Immature natural killer cell (primary cell): Measurements from ENCODE around the gene AGPAT2. TPM values are rescaled to one million over a fixed set of nuclear protein-coding genes. Genes with fewer than 3 reads are reported as not detected.

Source experiments
- DNase-seq, 3 donors: peaks; one replicate each; pipeline ENCODE4 v3.0.0; 2022; ENCODE audit warnings: mixed read lengths in 1 of 3
- H3K27ac Mint-ChIP-seq, 6 donors: one replicate each; pipeline ENCODE4 v1.8.0; 2020; ENCODE audit warnings: mixed read lengths in 6 of 6, mild to moderate bottlenecking in 5 of 6, inconsistent platforms in 4 of 6, moderate library complexity in 3 of 6
- H3K27me3 Mint-ChIP-seq, 3 donors: one replicate each; pipeline ENCODE4 v1.8.0; 2020 to 2021; ENCODE audit warnings: low read depth in 3 of 3, mild to moderate bottlenecking in 3 of 3, mixed read lengths in 3 of 3, moderate library complexity in 3 of 3, inconsistent platforms in 1 of 3
- H3K36me3 Mint-ChIP-seq, 3 donors: one replicate each; pipeline ENCODE4 v1.8.0; 2020; ENCODE audit warnings: mixed read lengths in 3 of 3, inconsistent platforms in 2 of 3, mild to moderate bottlenecking in 2 of 3
- H3K4me1 Mint-ChIP-seq, 2 donors: one replicate each; pipeline ENCODE4 v1.8.0; 2020; ENCODE audit warnings: inconsistent platforms in 2 of 2, mild to moderate bottlenecking in 2 of 2, mixed read lengths in 2 of 2, moderate library complexity in 1 of 2
- H3K4me3 Mint-ChIP-seq, 5 donors: one replicate each; pipeline ENCODE4 v1.8.0; 2020; ENCODE audit warnings: mild to moderate bottlenecking in 5 of 5, mixed read lengths in 5 of 5, inconsistent platforms in 3 of 5, moderate library complexity in 3 of 5
- H3K9me3 Mint-ChIP-seq, 6 donors: one replicate each; pipeline ENCODE4 v1.8.0; 2020; ENCODE audit warnings: mild to moderate bottlenecking in 6 of 6, mixed read lengths in 6 of 6, inconsistent platforms in 4 of 6, moderate library complexity in 3 of 6
- polyA plus RNA-seq, 3 donors: library from polyadenylated mRNA; unstranded; fragments of 300-500 nt; fragmentation: Illumina TruSeq; gene quantifications; one replicate each; pipeline ENCODE4 v1.2.3, GENCODE V29; 2021

AGPAT2 gene
- 10 to 100 TPM; 34.0 to 40.9 (median 35.2) TPM for polyA plus RNA-seq

GRCh38 chr9:136686794-136687711 is at the start of gene AGPAT2:
Gene AGPAT2 (minus strand): TSS chr9:136687457. CDS start chr9:136687357, 100 bp downstream.
- Mint-ChIP-seq H3K4me1 (peaks cover 0 to 4% of the 10 kb centered on the region in 2 donors), H3K27ac (peak within 1 kb of the TSS in 1 of 6 donors; percentile 45), H3K9me3 (no peaks in the 10 kb centered on the region), H3K27me3 (no peaks in the 10 kb centered on the region), H3K4me3 (peak within 1 kb of the TSS; percentile 76 to 84 (median 79)), H3K36me3 (no peaks in the 10 kb centered on the region)
- DNase-seq = peak; percentile 43 to 55 (median 48)

GRCh38 chr9:136735812-136736480 is 48.7 kb upstream of the AGPAT2 start:
- no peak overlapping the region for H3K27ac Mint-ChIP-seq
- H3K4me1 Mint-ChIP-seq = no peaks in the 10 kb centered on the region
- no peak for DNase-seq
- peaks cover 0 to 4% (median 2%) of the 10 kb centered on the region in 3 donors for H3K27me3 Mint-ChIP-seq
- H3K4me3 Mint-ChIP-seq = no peak overlapping the region
- no peaks in the 10 kb centered on the region for H3K36me3 Mint-ChIP-seq
- H3K9me3 Mint-ChIP-seq = no peaks in the 10 kb centered on the region

GRCh38 chr9:136734837-136735496 is 47.7 kb upstream of the AGPAT2 start:
- Mint-ChIP-seq H3K36me3 (no peaks in the 10 kb centered on the region), H3K4me1 (no peaks in the 10 kb centered on the region), H3K27ac (no peak overlapping the region), H3K9me3 (no peaks in the 10 kb centered on the region), H3K27me3 (peaks cover 0 to 8% (median 0%) of the 10 kb centered on the region in 3 donors), H3K4me3 (no peak overlapping the region)
- no peak for DNase-seq

- Mint-ChIP-seq H3K36me3 (no peaks in the 10 kb centered on the region), H3K9me3 (no peaks in the 10 kb centered on the region), H3K4me1 (no peaks in the 10 kb centered on the region), H3K4me3 (no peak overlapping the region), H3K27me3 (peaks cover 0 to 8% (median 2%) of the 10 kb centered on the region in 3 donors), H3K27ac (no peak overlapping the region)
- no peak for DNase-seq
Measured at GRCh38 chr9:136733611-136734010, 46.4 kb upstream of the AGPAT2 start.

GRCh38 chr9:136732444-136733178 is 45.4 kb upstream of the AGPAT2 start:
- Mint-ChIP-seq H3K4me3 (no peak overlapping the region), H3K27me3 (peaks cover 3 to 8% (median 7%) of the 10 kb centered on the region in 3 donors), H3K4me1 (peaks cover under 1 to 1% of the 10 kb centered on the region in 2 donors), H3K27ac (no peak overlapping the region), H3K36me3 (no peaks in the 10 kb centered on the region), H3K9me3 (no peaks in the 10 kb centered on the region)
- DNase-seq = no peak

- peak overlapping the region; percentile 7 to 41 (median 38) for H3K4me3 Mint-ChIP-seq
- H3K27me3 Mint-ChIP-seq = peaks cover 13 to 20% (median 15%) of the 10 kb centered on the region in 3 donors
- peaks cover 14 to 20% of the 10 kb centered on the region in 2 donors for H3K4me1 Mint-ChIP-seq
- H3K36me3 Mint-ChIP-seq = peaks cover 3 to 5% (median 4%) of the 10 kb centered on the region in 3 donors
- H3K9me3 Mint-ChIP-seq = no peaks in the 10 kb centered on the region
- DNase-seq = no peak
- peak overlapping the region in 1 of 6 donors; percentile 30 for H3K27ac Mint-ChIP-seq
Measured at GRCh38 chr9:136729926-136730325, 42.7 kb upstream of the AGPAT2 start.

- no peak for DNase-seq
- H3K4me3 Mint-ChIP-seq = peak overlapping the region; percentile 26 to 46 (median 38)
- H3K36me3 Mint-ChIP-seq = peaks cover 6 to 10% (median 7%) of the 10 kb centered on the region in 3 donors
- no peaks in the 10 kb centered on the region for H3K9me3 Mint-ChIP-seq
- H3K27ac Mint-ChIP-seq = peak overlapping the region in 1 of 6 donors; percentile 30
- H3K27me3 Mint-ChIP-seq = peaks cover 13 to 20% (median 15%) of the 10 kb centered on the region in 3 donors
- H3K4me1 Mint-ChIP-seq = peaks cover 18 to 25% of the 10 kb centered on the region in 2 donors
Measured at GRCh38 chr9:136729144-136729543, 41.9 kb upstream of the AGPAT2 start.

- no peak for DNase-seq
- H3K27ac Mint-ChIP-seq = no peak overlapping the region
Measured at GRCh38 chr9:136728548-136729123, 41.4 kb upstream of the AGPAT2 start.

GRCh38 chr9:136728080-136728547 is 40.9 kb upstream of the AGPAT2 start:
- Mint-ChIP-seq H3K27me3 (peaks cover 13 to 20% (median 17%) of the 10 kb centered on the region in 3 donors), H3K9me3 (no peaks in the 10 kb centered on the region), H3K36me3 (peaks cover 6 to 17% (median 7%) of the 10 kb centered on the region in 3 donors), H3K27ac (peak overlapping the region in 1 of 6 donors; percentile 89), H3K4me1 (peaks cover 20 to 25% of the 10 kb centered on the region in 2 donors), H3K4me3 (peak overlapping the region; percentile 55 to 94 (median 62))
- peak; percentile 87 to 93 (median 88) for DNase-seq

More at GRCh38 chr9:136728548-136729123, 41.4 kb upstream of the AGPAT2 start:
- peak overlapping the region in 3 of 5 donors; percentile 7 to 55 (median 38) for H3K4me3 Mint-ChIP-seq
- no peaks in the 10 kb centered on the region for H3K9me3 Mint-ChIP-seq
- peaks cover 20 to 25% of the 10 kb centered on the region in 2 donors for H3K4me1 Mint-ChIP-seq
- H3K27me3 Mint-ChIP-seq = peaks cover 13 to 20% (median 17%) of the 10 kb centered on the region in 3 donors
- peaks cover 6 to 15% (median 7%) of the 10 kb centered on the region in 3 donors for H3K36me3 Mint-ChIP-seq

- H3K9me3 Mint-ChIP-seq = no peaks in the 10 kb centered on the region
- H3K36me3 Mint-ChIP-seq = peaks cover 6 to 17% (median 7%) of the 10 kb centered on the region in 3 donors
Measured at GRCh38 chr9:136726631-136727191, 39.5 kb upstream of the AGPAT2 start.

GRCh38 chr9:136726118-136726517 is 38.9 kb upstream of the AGPAT2 start:
- Mint-ChIP-seq H3K4me3 (peak overlapping the region; percentile 88 to 97 (median 92)), H3K36me3 (peaks cover 7 to 17% (median 8%) of the 10 kb centered on the region in 3 donors), H3K27ac (peak overlapping the region in 4 of 6 donors; percentile 81 to 93 (median 87)), H3K4me1 (peaks cover 21 to 25% of the 10 kb centered on the region in 2 donors), H3K9me3 (no peaks in the 10 kb centered on the region), H3K27me3 (peaks cover 13 to 20% (median 13%) of the 10 kb centered on the region in 3 donors)
- no peak for DNase-seq

More at GRCh38 chr9:136726631-136727191, 39.5 kb upstream of the AGPAT2 start:
- peak in 2 of 3 donors; percentile 21 to 44 for DNase-seq
- H3K27ac Mint-ChIP-seq = peak overlapping the region; percentile 81 to 93 (median 88)
- H3K4me3 Mint-ChIP-seq = peak overlapping the region; percentile 88 to 97 (median 92)
- H3K27me3 Mint-ChIP-seq = peaks cover 13 to 20% (median 16%) of the 10 kb centered on the region in 3 donors
- peaks cover 20 to 25% of the 10 kb centered on the region in 2 donors for H3K4me1 Mint-ChIP-seq

GRCh38 chr9:136725612-136726011 is 38.4 kb upstream of the AGPAT2 start:
- peaks cover 11 to 20% (median 13%) of the 10 kb centered on the region in 3 donors for H3K27me3 Mint-ChIP-seq
- peaks cover 7 to 17% (median 9%) of the 10 kb centered on the region in 3 donors for H3K36me3 Mint-ChIP-seq
- no peak for DNase-seq
- no peaks in the 10 kb centered on the region for H3K9me3 Mint-ChIP-seq
- H3K27ac Mint-ChIP-seq = no peak overlapping the region
- H3K4me3 Mint-ChIP-seq = peak overlapping the region in 1 of 5 donors; percentile 4
- H3K4me1 Mint-ChIP-seq = peaks cover 22 to 25% of the 10 kb centered on the region in 2 donors
